HepG2 (cell line): ENCODE results near the gene ALOX5AP. TPM values are rescaled to one million over a fixed set of nuclear protein-coding genes. Genes with fewer than 3 reads are reported as not detected.

ENCODE experiments used
- ATAC-seq: fragments of 200-7000 bp; cut with Tn5 transposase; 3 replicates; pipeline ENCODE4 v1.9.1; 2020; ENCODE audit warnings: mild to moderate bottlenecking, moderate library complexity
- BruUV-seq: library from RNA; stranded (reverse); fragments of 400-500 nt; replicated peaks from 2 replicates; lab custom pipeline; 2021; lab: Mats Ljungman, UMichigan
- CTCF ChIA-PET: fragments of 300-600 bp; formaldehyde crosslinking; extraction: SDS; loops from one replicate; lab custom pipeline; 2021; ENCODE audit warnings: low total read pairs, inconsistent platforms, low intra/inter-chr PET ratio; lab: Yijun Ruan, JAX
- POLR2A ChIA-PET: fragments of 350-600 bp; sonication (Branson Sonifier 250); formaldehyde crosslinking; loops from one replicate; lab custom pipeline; 2020; ENCODE audit warnings: antibody characterized with exemption, inconsistent platforms; lab: Yijun Ruan, JAX
- DNase-seq: peaks from one replicate; pipeline ENCODE4 v3.0.0-alpha.2; 2015; ENCODE audit warnings: low spot score
- FAIRE-seq: peaks from 3 replicates; lab custom pipeline; 2011; peaks lifted over from hg19 to GRCh38; lab: Jason Lieb, UNC
- H2AFZ ChIP-seq: one replicate; pipeline ENCODE4 v1.6.1; 2011; ENCODE audit warnings: low read length, inconsistent platforms
- H3K27ac ChIP-seq: fragments of 300-600 bp; 3 replicates; pipeline ENCODE4 v1.8.0; 2011; ENCODE audit warnings: mixed run types, mild to moderate bottlenecking, mixed read lengths, low read length, inconsistent platforms; ENCODE audit not compliant: insufficient read depth; ENCODE audit errors: extremely low read length
- H3K27me3 ChIP-seq, 2 experiments: fragments of 200-600 bp in 1 of 2; 2 replicates in 1 of 2; 3 replicates in 1 of 2; pipeline versions ENCODE4 v1.6.0 to v1.8.0; 2011; ENCODE audit warnings: low read length in 2 of 2, mild to moderate bottlenecking in 2 of 2, moderate library complexity in 2 of 2, inconsistent platforms in 1 of 2; ENCODE audit not compliant: insufficient read depth in 2 of 2, control insufficient read depth in 1 of 2
- H3K36me3 ChIP-seq, 2 experiments: fragments of 200-600 bp in 1 of 2; replicated peaks in 1 of 2; 2 replicates in 1 of 2; 3 replicates in 1 of 2; pipeline versions ENCODE4 v1.5.1 to v1.8.0; 2011; ENCODE audit warnings: low read length in 2 of 2, inconsistent platforms in 1 of 2; ENCODE audit not compliant: insufficient read depth in 2 of 2, control insufficient read depth in 1 of 2
- H3K4me1 ChIP-seq: 2 replicates; pipeline ENCODE4 v1.5.1; 2012; ENCODE audit warnings: low read length, inconsistent platforms; ENCODE audit not compliant: insufficient read depth
- H3K4me2 ChIP-seq: 2 replicates; pipeline ENCODE4 v1.6.0; 2011; ENCODE audit warnings: low read depth, low read length, inconsistent platforms
- H3K4me3 ChIP-seq, 3 experiments: fragments of 200-600 bp in 1 of 3; sonication (generic), shearing (Covaris generic) in 1 of 3; replicated peaks in 1 of 3; 2 replicates each; pipeline ENCODE4 v1.5.1; 2011 to 2016; ENCODE audit warnings: low read length in 3 of 3, inconsistent platforms in 2 of 3, low read depth in 2 of 3, mild to moderate bottlenecking in 2 of 3, control low read depth in 1 of 3, mixed read lengths in 1 of 3; ENCODE audit not compliant: insufficient read depth in 1 of 3
- H3K79me2 ChIP-seq: one replicate; pipeline ENCODE4 v1.6.1; 2011; ENCODE audit warnings: low read length, inconsistent platforms; ENCODE audit not compliant: insufficient read depth
- H3K9ac ChIP-seq: 2 replicates; pipeline ENCODE4 v1.6.0; 2011; ENCODE audit warnings: mild to moderate bottlenecking, low read depth, low read length, inconsistent platforms; ENCODE audit not compliant: insufficient read depth
- H3K9me3 ChIP-seq: 2 replicates; pipeline ENCODE4 v1.5.1; 2012; ENCODE audit warnings: mild to moderate bottlenecking, low read length
- H4K20me1 ChIP-seq: 2 replicates; pipeline ENCODE4 v1.6.0; 2011; ENCODE audit warnings: inconsistent platforms, mild to moderate bottlenecking, low read length, moderate library complexity; ENCODE audit not compliant: insufficient read depth
- ATM ChIP-seq: fragments of 450-650 bp; IDR thresholded peaks from 2 replicates; pipeline ENCODE4 v1.7.1; 2017; ENCODE audit warnings: mild to moderate bottlenecking, borderline replicate concordance
- CREBL2 ChIP-seq: sonication (generic); formaldehyde crosslinking; IDR thresholded peaks from 2 replicates; pipeline ENCODE4 v1.8.1; 2023; ENCODE audit warnings: missing genetic modification reagents, mild to moderate bottlenecking, borderline replicate concordance
- MAFG ChIP-seq: sonication (generic); formaldehyde crosslinking; IDR thresholded peaks from 2 replicates; pipeline ENCODE4 v1.5.1; 2020; ENCODE audit warnings: mild to moderate bottlenecking, missing genetic modification reagents
- MZF1 ChIP-seq: sonication (generic); formaldehyde crosslinking; IDR thresholded peaks from 2 replicates; pipeline ENCODE4 v1.8.1; 2023; ENCODE audit warnings: mild to moderate bottlenecking, missing genetic modification reagents, borderline replicate concordance
- SETDB1 ChIP-seq: sonication (generic); formaldehyde crosslinking; IDR thresholded peaks from 2 replicates; pipeline ENCODE4 v1.5.1; 2020; ENCODE audit warnings: missing genetic modification reagents, mild to moderate bottlenecking, borderline replicate concordance
- SIX1 ChIP-seq: sonication (generic); formaldehyde crosslinking; IDR thresholded peaks from 2 replicates; pipeline ENCODE4 v1.4.0; 2020; ENCODE audit warnings: missing genetic modification reagents, borderline replicate concordance
- XBP1 ChIP-seq: sonication (generic); formaldehyde crosslinking; IDR thresholded peaks from 2 replicates; pipeline ENCODE4 v1.5.0; 2020; ENCODE audit warnings: missing genetic modification reagents
- ZBTB3 ChIP-seq: sonication (generic); formaldehyde crosslinking; IDR thresholded peaks from 2 replicates; pipeline ENCODE4 v1.4.0; 2020; ENCODE audit warnings: low read depth, mild to moderate bottlenecking, moderate library complexity, missing genetic modification reagents, borderline replicate concordance
- ZMYM4 ChIP-seq: sonication (generic); formaldehyde crosslinking; IDR thresholded peaks from 2 replicates; pipeline ENCODE4 v1.8.1; 2023; ENCODE audit warnings: mild to moderate bottlenecking, missing genetic modification reagents
- ZNF280D ChIP-seq: sonication (generic); formaldehyde crosslinking; IDR thresholded peaks from 2 replicates; pipeline ENCODE4 v1.5.1; 2020; ENCODE audit warnings: mild to moderate bottlenecking, missing genetic modification reagents
- ZNF496 ChIP-seq: sonication (generic); formaldehyde crosslinking; IDR thresholded peaks from 2 replicates; pipeline ENCODE4 v1.8.1; 2023; ENCODE audit warnings: mild to moderate bottlenecking, moderate library complexity, missing genetic modification reagents; ENCODE audit not compliant: insufficient replicate concordance
- ZNF670 ChIP-seq: sonication (generic); formaldehyde crosslinking; IDR thresholded peaks from 2 replicates; pipeline ENCODE4 v1.8.0; 2022; ENCODE audit warnings: mild to moderate bottlenecking, missing genetic modification reagents, borderline replicate concordance
- ZNF879 ChIP-seq: sonication (generic); formaldehyde crosslinking; IDR thresholded peaks from 2 replicates; pipeline ENCODE4 v1.8.1; 2023; ENCODE audit warnings: missing genetic modification reagents
- ZSCAN25 ChIP-seq: sonication (generic); formaldehyde crosslinking; IDR thresholded peaks from 2 replicates; pipeline ENCODE4 v1.8.0; 2022; ENCODE audit warnings: mild to moderate bottlenecking, missing genetic modification reagents
- WGBS: methylation state at CpG from one replicate; pipeline ENCODE4 v1.1.6; 2017; ENCODE audit warnings: low lambda C conversion rate; 5-methylcytosine and 5-hydroxymethylcytosine counted together
- in situ Hi-C: cut with HindIII; loops from 2 replicates; pipeline ENCODE4 v1.10.0; 2017; ENCODE audit warnings: low pct_unique_long_range_greater_than_20kb; ENCODE audit not compliant: extremely low pct_ligation_motif_present
- intact Hi-C: fragments of 100-400 bp; cut with micrococcal nuclease; formaldehyde crosslinking; loops from one replicate; pipeline ENCODE4 v1.10.0; 2022; ENCODE audit not compliant: unreplicated experiment
- polyA plus RNA-seq, 8 experiments: library from polyadenylated mRNA; depleted of rRNA in 3 of 8; stranded (reverse) in 7 of 8; unstranded in 1 of 8; fragments of >200 nt; fragmentation: Illumina TruSeq in 4 of 8; extraction: Trizol in 4 of 8; gene quantifications; 2 replicates each; pipeline versions ENCODE4 v1.2.1 to v1.2.3, GENCODE V29; 2011 to 2016; ENCODE audit warnings: low read depth in 4 of 8, missing spikeins in 1 of 8, mixed read lengths in 1 of 8; ENCODE audit not compliant: insufficient read depth in 1 of 8
- total RNA-seq, 5 experiments: library from RNA; depleted of rRNA; stranded (reverse); fragments of >200 nt; fragmentation: Illumina TruSeq; extraction: Trizol; gene quantifications; 2 replicates each; pipeline ENCODE4 v1.2.3, GENCODE V29; 2016; ENCODE audit warnings: low read depth in 1 of 5

The ALOX5AP gene
- total and polyA plus RNA-seq, 2 of the 13 experiments (the other 11 are each of a cell fraction or from before 2014, with no cell fraction given): 0.97 to 1.2 TPM

- Histone ChIP-seq H3K9ac (no peak overlapping the region), H3K27me3 (no peaks in the 10 kb centered on the region), H2AFZ (no peak overlapping the region), H3K79me2 (no peaks in the 10 kb centered on the region), H3K9me3 (no peaks in the 10 kb centered on the region), H3K4me3 (no peak overlapping the region), H3K27ac (no peak overlapping the region), H3K36me3 (no peaks in the 10 kb centered on the region), H3K4me1 (peaks cover 10% of the 10 kb centered on the region), H4K20me1 (no peaks in the 10 kb centered on the region), H3K4me2 (no peak overlapping the region)
- in situ Hi-C loops (no loop called here), intact Hi-C loops (no loop called here)
- WGBS: 69% methylated on average over 10 of the region's 12 CpGs
- no TSS peak for BruUV-seq
- ChIA-PET POLR2A (no interaction called here), CTCF (no interaction called here)
- TF ChIP-seq SETDB1 (CRISPR knock-in tag) (no peak), ZNF670 (no peak), SIX1 (no peak), ZNF280D (CRISPR knock-in tag) (no peak), XBP1 (no peak), ZSCAN25 (CRISPR knock-in tag) (no peak), ATM (no peak), MZF1 (CRISPR knock-in tag) (no peak), ZNF496 (no peak), ZBTB3 (CRISPR knock-in tag) (no peak), MAFG (no peak), ZMYM4 (CRISPR knock-in tag) (no peak), CREBL2 (CRISPR knock-in tag) (no peak), ZNF879 (CRISPR knock-in tag) (no peak)
- ATAC-seq (no peak), DNase-seq (no peak), FAIRE-seq (no peak)
Measured at GRCh38 chr13:30755678-30756077, 20.3 kb downstream of the ALOX5AP start.
